Lung (tissue), 12 donors: ENCODE results near the gene CHAF1B. TPM values are rescaled to one million over a fixed set of nuclear protein-coding genes. Genes with fewer than 3 reads are reported as not detected.
A peak's percentile ranks its signal among the peaks of the same experiment; 100 is the strongest.
"Not testable (repeated sequence)": the region's sequence is repeated elsewhere in the genome, so short reads cannot be mapped to it uniquely, and the experiment has no call there.

Experiments used
- ATAC-seq: fragments of 200-7000 bp; cut with Tn5 transposase; one replicate; pipeline ENCODE4 v1.9.1; 2020; ENCODE audit warnings: moderate number of reproducible peaks; ENCODE audit not compliant: insufficient read depth, low FRiP score
- DNase-seq, 3 donors: peaks; one replicate each; pipeline ENCODE4 v3.0.0-alpha.2; 2013 to 2017
- H3K27ac ChIP-seq, 2 donors: one replicate each; pipeline ENCODE4 v1.5.1; 2013; ENCODE audit warnings: mild to moderate bottlenecking in 2 of 2, moderate library complexity in 2 of 2, control low read depth in 1 of 2, inconsistent platforms in 1 of 2, low read depth in 1 of 2, low read length in 1 of 2
- H3K27me3 ChIP-seq, 3 donors: one replicate each; pipeline ENCODE4 v1.5.1; 2013; ENCODE audit warnings: low read length in 2 of 3; ENCODE audit not compliant: control insufficient read depth in 3 of 3, insufficient read depth in 3 of 3
- H3K36me3 ChIP-seq, 4 donors: one replicate each; pipeline ENCODE4 v1.5.1; 2013; ENCODE audit warnings: low read length in 4 of 4, mild to moderate bottlenecking in 1 of 4, moderate library complexity in 1 of 4; ENCODE audit not compliant: control insufficient read depth in 4 of 4, insufficient read depth in 4 of 4
- H3K4me1 ChIP-seq, 5 donors: one replicate each; pipeline ENCODE4 v1.5.1; 2013; ENCODE audit warnings: low read length in 5 of 5, mild to moderate bottlenecking in 2 of 5, moderate library complexity in 1 of 5; ENCODE audit not compliant: control insufficient read depth in 5 of 5, insufficient read depth in 5 of 5
- H3K4me3 ChIP-seq: one replicate; pipeline ENCODE4 v1.5.1; 2013; ENCODE audit warnings: mild to moderate bottlenecking, control low read depth, moderate library complexity
- H3K9ac ChIP-seq, 2 donors: one replicate each; pipeline ENCODE4 v1.5.1; 2013; ENCODE audit warnings: low read length in 2 of 2, control low read depth in 1 of 2; ENCODE audit not compliant: insufficient read depth in 1 of 2
- H3K9me3 ChIP-seq, 4 donors: one replicate each; pipeline ENCODE4 v1.5.1; 2013; ENCODE audit warnings: low read length in 3 of 4, mild to moderate bottlenecking in 1 of 4, moderate library complexity in 1 of 4; ENCODE audit not compliant: control insufficient read depth in 4 of 4, insufficient read depth in 3 of 4
- CTCF ChIP-seq: IDR thresholded peaks from 2 replicates; pipeline ENCODE4 v1.5.1; 2012; ENCODE audit warnings: mild to moderate bottlenecking; ENCODE audit errors: control extremely low read depth, extremely low read depth
- WGBS, 2 donors: extraction: QIAGEN DNeasy Blood & Tissue Kit; methylation state at CpG; one replicate each; pipeline ENCODE4 v1.1.7; 2013; 5-methylcytosine and 5-hydroxymethylcytosine counted together
- polyA plus RNA-seq, 2 donors: library from polyadenylated mRNA; stranded (reverse); fragments of 200-250 nt; gene quantifications; one replicate each; pipeline ENCODE4 v1.2.1, GENCODE V29; 2013
- total RNA-seq, 2 donors: library from RNA; depleted of rRNA in 1 of 2; stranded (reverse); fragments of >200 nt in 1 of 2; gene quantifications; one replicate each; pipeline ENCODE4 v1.2.1, GENCODE V29; 2014 to 2021
- donor health status: control.
- donor health status: control.
- donor health status: Bipolar disorder and iron deficiency.
- donor health status: healthy.
- donor health status: DM: yes; HTN: yes; CAD: no.

Gene CHAF1B
- total and polyA plus RNA-seq, 4 donors = 1.3 to 3.4 (median 1.6) TPM

- no peaks in the 10 kb centered on the region for H3K27me3 ChIP-seq
- no peak for TF ChIP-seq CTCF
- peaks cover 0 to 11% (median 0%) of the 10 kb centered on the region in 5 donors for H3K4me1 ChIP-seq
- H3K27ac ChIP-seq = no peak overlapping the region
- peak; percentile 50 to 65 (median 57) for DNase-seq
- peaks cover 0 to 4% (median 1%) of the 10 kb centered on the region in 4 donors for H3K36me3 ChIP-seq
- no peak overlapping the region for H3K9ac ChIP-seq
- no peaks in the 10 kb centered on the region for H3K9me3 ChIP-seq
- ATAC-seq = no peak
- 56 to 72% methylated on average over 10 of the region's 10 CpGs for WGBS, 2 donors
- H3K4me3 ChIP-seq = no peak overlapping the region
Observed at GRCh38 chr21:36388835-36389234, 3.6 kb downstream of the CHAF1B start.

- H3K36me3 ChIP-seq, DNase-seq, H3K27ac ChIP-seq, H3K27me3 ChIP-seq, H3K4me3 ChIP-seq, ATAC-seq, H3K9ac ChIP-seq, H3K9me3 ChIP-seq, H3K4me1 ChIP-seq: not testable (repeated sequence)
- WGBS, 2 donors = 96 to 97% methylated on average over 5 of the region's 6 CpGs
Observed at GRCh38 chr21:36391649-36392048, 6.5 kb downstream of the CHAF1B start.

DNA sequence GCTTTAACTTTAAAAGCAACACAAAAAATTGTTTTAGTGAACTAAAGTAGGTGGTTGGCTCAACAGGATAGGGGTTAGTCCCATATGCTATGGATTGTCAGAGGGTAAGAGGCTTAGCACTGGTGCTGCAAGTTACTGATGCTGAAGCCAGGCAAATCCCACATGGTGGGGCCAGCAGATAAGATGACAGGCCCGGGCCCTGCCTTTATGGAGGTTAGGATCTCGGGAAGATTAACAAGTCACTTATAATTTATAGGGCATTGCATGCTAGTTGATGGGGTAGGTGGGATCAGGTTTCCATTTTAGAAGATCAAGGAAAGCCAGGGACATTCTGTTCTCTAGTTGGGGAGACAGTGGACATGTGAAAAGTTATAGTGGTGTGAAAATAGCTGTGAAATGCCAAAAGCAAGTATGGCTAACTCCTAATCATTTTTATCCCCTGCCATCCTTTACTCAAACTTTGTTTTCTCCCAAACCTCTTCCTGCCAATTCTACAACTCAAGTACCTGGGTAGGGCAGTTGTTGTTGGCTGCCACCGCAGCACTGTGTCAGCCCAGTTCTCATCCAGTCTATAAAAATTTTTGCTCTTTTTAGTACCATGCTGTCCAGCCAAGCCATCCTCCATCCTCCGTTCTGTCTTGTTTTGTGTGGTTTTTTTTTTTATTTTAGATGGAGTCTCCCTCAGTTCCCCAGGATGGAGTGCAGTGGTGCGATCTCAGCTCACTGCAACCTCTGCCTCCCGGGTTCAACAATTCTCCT is 10.3 kb downstream of the CHAF1B start:
- WGBS, 2 donors = 89 to 90% methylated on average over 6 of the region's 6 CpGs
- H3K27ac ChIP-seq = no peak overlapping the region
- DNase-seq (no peak), ATAC-seq (no peak)
- no peaks in the 10 kb centered on the region for H3K27me3 ChIP-seq
- no peak overlapping the region for H3K9ac ChIP-seq
- no peaks in the 10 kb centered on the region for H3K9me3 ChIP-seq
- no peaks in the 10 kb centered on the region for H3K4me1 ChIP-seq
- peaks cover 0 to 9% (median 5%) of the 10 kb centered on the region in 4 donors for H3K36me3 ChIP-seq
- no peak for TF ChIP-seq CTCF
- H3K4me3 ChIP-seq = no peak overlapping the region

- ATAC-seq = no peak
Observed at GRCh38 chr21:36396325-36396724, 11.1 kb downstream of the CHAF1B start.

More at GRCh38 chr21:36396325-36396724, 11.1 kb downstream of the CHAF1B start:
- Histone ChIP-seq H3K27me3 (no peaks in the 10 kb centered on the region), H3K9ac (no peak overlapping the region), H3K27ac (no peak overlapping the region), H3K9me3 (no peaks in the 10 kb centered on the region), H3K4me3 (no peak overlapping the region), H3K36me3 (peaks cover 0 to 10% (median 4%) of the 10 kb centered on the region in 4 donors), H3K4me1 (no peaks in the 10 kb centered on the region)
- WGBS, 2 donors = 88 to 93% methylated on average over 3 of the region's 3 CpGs
- no peak for DNase-seq
- no peak for TF ChIP-seq CTCF
